HEK293 (cell line): ENCODE results near the gene DICER1.
"Not testable (repeated sequence)": the region's sequence is repeated elsewhere in the genome, so short reads cannot be mapped to it uniquely, and the experiment has no call there.

Source experiments
- CTCF ChIA-PET: fragments of 350-600 bp; formaldehyde crosslinking; extraction: SDS; loops from one replicate; lab custom pipeline; 2021; ENCODE audit warnings: antibody characterized with exemption; lab: Yijun Ruan, JAX
- POLR2A ChIA-PET: fragments of 300-600 bp; formaldehyde crosslinking; extraction: SDS; loops from one replicate; lab custom pipeline; 2020; ENCODE audit warnings: antibody characterized with exemption, inconsistent platforms; lab: Yijun Ruan, JAX
- H3K27ac ChIP-seq: fragments of 200-500 bp; sonication (Bioruptor generic); 2 replicates; pipeline ENCODE4 v1.5.1; 2014; ENCODE audit warnings: low read depth, low read length, control low read depth, inconsistent platforms; ENCODE audit errors: extremely low read depth
- H3K36me3 ChIP-seq, 2 experiments: fragments of 200-500 bp in 1 of 2; sonication (Bioruptor generic) in 1 of 2; 1 replicate in 1 of 2; 2 replicates in 1 of 2; pipeline ENCODE4 v1.5.1; 2014 to 2017; ENCODE audit warnings: inconsistent platforms in 2 of 2, low read length in 2 of 2; ENCODE audit not compliant: control insufficient read depth in 2 of 2, insufficient read depth in 1 of 2
- H3K4me1 ChIP-seq: fragments of 200-500 bp; sonication (Bioruptor generic); 2 replicates; pipeline ENCODE4 v1.5.1; 2014; ENCODE audit warnings: mild to moderate bottlenecking, low read length, inconsistent platforms; ENCODE audit not compliant: control insufficient read depth, insufficient read depth
- H3K4me3 ChIP-seq: 2 replicates; pipeline ENCODE4 v1.5.1; 2011; ENCODE audit warnings: low read depth, mild to moderate bottlenecking, control low read depth, low read length, moderate library complexity
- H3K9me3 ChIP-seq: fragments of 200-500 bp; sonication (Bioruptor generic); 2 replicates; pipeline ENCODE4 v1.5.1; 2014; ENCODE audit warnings: low read depth, low read length, inconsistent platforms; ENCODE audit not compliant: control insufficient read depth, insufficient read depth
- FEZF1 ChIP-seq: fragments of 450-650 bp; formaldehyde crosslinking; IDR thresholded peaks from 2 replicates; pipeline ENCODE4 v1.5.1; 2016; ENCODE audit warnings: missing biosample characterization, missing genetic modification characterization
- HIC1 ChIP-seq: fragments of 450-650 bp; formaldehyde crosslinking; IDR thresholded peaks from 2 replicates; pipeline ENCODE4 v1.5.1; 2016; ENCODE audit warnings: missing biosample characterization, missing genetic modification characterization
- KLF8 ChIP-seq: fragments of 450-650 bp; formaldehyde crosslinking; IDR thresholded peaks from 2 replicates; pipeline ENCODE4 v1.5.1; 2016; ENCODE audit warnings: missing biosample characterization, missing genetic modification characterization
- PBX3 ChIP-seq: sonication (generic); formaldehyde crosslinking; IDR thresholded peaks from 2 replicates; pipeline ENCODE4 v1.8.1; 2022; ENCODE audit warnings: mild to moderate bottlenecking, moderate library complexity, missing genetic modification reagents
- ZBTB17 ChIP-seq: fragments of 450-650 bp; formaldehyde crosslinking; IDR thresholded peaks from 2 replicates; pipeline ENCODE4 v1.5.1; 2016; ENCODE audit warnings: missing biosample characterization, missing genetic modification characterization
- ZBTB21 ChIP-seq: fragments of 450-650 bp; formaldehyde crosslinking; IDR thresholded peaks from 2 replicates; pipeline ENCODE4 v1.5.1; 2017; ENCODE audit warnings: missing biosample characterization, missing genetic modification characterization
- ZFP69B ChIP-seq: fragments of 450-650 bp; formaldehyde crosslinking; IDR thresholded peaks from 2 replicates; pipeline ENCODE4 v1.5.1; 2016; ENCODE audit warnings: missing biosample characterization, missing genetic modification characterization
- ZNF146 ChIP-seq: fragments of 450-650 bp; formaldehyde crosslinking; IDR thresholded peaks from 2 replicates; pipeline ENCODE4 v1.5.1; 2016; ENCODE audit warnings: missing biosample characterization, missing genetic modification characterization
- ZNF157 ChIP-seq: fragments of 450-650 bp; formaldehyde crosslinking; IDR thresholded peaks from 2 replicates; pipeline ENCODE4 v1.5.1; 2016; ENCODE audit warnings: missing biosample characterization, missing genetic modification characterization
- ZNF174 ChIP-seq: fragments of 450-650 bp; formaldehyde crosslinking; IDR thresholded peaks from 2 replicates; pipeline ENCODE4 v1.5.0; 2017; ENCODE audit warnings: missing biosample characterization, mild to moderate bottlenecking, missing genetic modification characterization
- ZNF214 ChIP-seq: fragments of 450-650 bp; formaldehyde crosslinking; IDR thresholded peaks from 2 replicates; pipeline ENCODE4 v1.5.1; 2017; ENCODE audit warnings: missing biosample characterization, mild to moderate bottlenecking, missing genetic modification characterization, borderline replicate concordance
- ZNF37A ChIP-seq: fragments of 450-650 bp; IDR thresholded peaks from 2 replicates; pipeline ENCODE4 v1.5.1; 2018; ENCODE audit warnings: missing biosample characterization, missing genetic modification characterization
- ZNF529 ChIP-seq: fragments of 450-650 bp; formaldehyde crosslinking; IDR thresholded peaks from 2 replicates; pipeline ENCODE4 v1.5.1; 2017; ENCODE audit warnings: missing genetic modification characterization, missing biosample characterization; ENCODE audit not compliant: insufficient replicate concordance
- ZNF548 ChIP-seq: fragments of 450-650 bp; formaldehyde crosslinking; IDR thresholded peaks from 2 replicates; pipeline ENCODE4 v1.5.1; 2016; ENCODE audit warnings: missing biosample characterization, missing genetic modification characterization
- ZNF571 ChIP-seq: fragments of 450-650 bp; formaldehyde crosslinking; IDR thresholded peaks from 2 replicates; pipeline ENCODE4 v1.5.0; 2017; ENCODE audit warnings: missing biosample characterization, missing genetic modification characterization
- ZNF660 ChIP-seq: fragments of 450-650 bp; IDR thresholded peaks from 2 replicates; pipeline ENCODE4 v1.5.1; 2018; ENCODE audit warnings: missing biosample characterization, mild to moderate bottlenecking, missing genetic modification characterization
- ZNF830 ChIP-seq: fragments of 450-650 bp; IDR thresholded peaks from 2 replicates; pipeline ENCODE4 v1.5.0; 2018; ENCODE audit warnings: missing biosample characterization, missing genetic modification characterization, low read depth, mild to moderate bottlenecking, moderate library complexity
- TF ChIP-seq, protein P1 (sequence below): fragments of 450-650 bp; formaldehyde crosslinking; IDR thresholded peaks from 2 replicates; pipeline ENCODE4 v1.5.1; 2016; ENCODE audit warnings: missing biosample characterization, missing genetic modification characterization
- TF ChIP-seq, protein P2 (sequence below): fragments of 450-650 bp; formaldehyde crosslinking; IDR thresholded peaks from 2 replicates; pipeline ENCODE4 v1.5.1; 2016; ENCODE audit warnings: missing biosample characterization, missing genetic modification characterization

Gene DICER1

GRCh38 chr14:95201745-95202144 is 44.4 kb upstream of the DICER1 start:
- H3K36me3 ChIP-seq, POLR2A ChIA-PET, H3K4me1 ChIP-seq, H3K4me3 ChIP-seq, H3K27ac ChIP-seq, CTCF ChIA-PET, H3K9me3 ChIP-seq: not testable (repeated sequence)
- peak; percentile 94 for TF ChIP-seq ZNF146 (tag by site-specific recombination)
- TF ChIP-seq, protein P1, sequence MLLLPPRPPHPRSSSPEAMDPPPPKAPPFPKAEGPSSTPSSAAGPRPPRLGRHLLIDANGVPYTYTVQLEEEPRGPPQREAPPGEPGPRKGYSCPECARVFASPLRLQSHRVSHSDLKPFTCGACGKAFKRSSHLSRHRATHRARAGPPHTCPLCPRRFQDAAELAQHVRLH (tag by site-specific recombination) = 0 out of 2 replicates have a peak, but pooled peaks have one; percentile 21

- POLR2A ChIA-PET = no interaction called here
- Histone ChIP-seq H3K4me3 (no peak overlapping the region), H3K27ac (no peak overlapping the region), H3K4me1 (no peaks in the 10 kb centered on the region), H3K9me3 (no peaks in the 10 kb centered on the region)
- TF ChIP-seq ZBTB17 = no peak
- no peak for TF ChIP-seq HIC1 (tag by site-specific recombination)
- TF ChIP-seq ZNF571 (tag by site-specific recombination) = no peak
- TF ChIP-seq ZNF37A (tag by site-specific recombination) = no peak
- no peak for TF ChIP-seq ZNF548 (tag by site-specific recombination)
- no peak for TF ChIP-seq FEZF1 (tag by site-specific recombination)
- no peak for TF ChIP-seq ZBTB21 (tag by site-specific recombination)
- TF ChIP-seq ZNF660 (tag by site-specific recombination) = no peak
- no peak for TF ChIP-seq ZNF830 (tag by site-specific recombination)
- TF ChIP-seq ZNF157 (tag by site-specific recombination) = no peak
- TF ChIP-seq ZNF529 (tag by site-specific recombination) = no peak
- TF ChIP-seq PBX3 (CRISPR knock-in tag) = no peak
- TF ChIP-seq, protein P2, sequence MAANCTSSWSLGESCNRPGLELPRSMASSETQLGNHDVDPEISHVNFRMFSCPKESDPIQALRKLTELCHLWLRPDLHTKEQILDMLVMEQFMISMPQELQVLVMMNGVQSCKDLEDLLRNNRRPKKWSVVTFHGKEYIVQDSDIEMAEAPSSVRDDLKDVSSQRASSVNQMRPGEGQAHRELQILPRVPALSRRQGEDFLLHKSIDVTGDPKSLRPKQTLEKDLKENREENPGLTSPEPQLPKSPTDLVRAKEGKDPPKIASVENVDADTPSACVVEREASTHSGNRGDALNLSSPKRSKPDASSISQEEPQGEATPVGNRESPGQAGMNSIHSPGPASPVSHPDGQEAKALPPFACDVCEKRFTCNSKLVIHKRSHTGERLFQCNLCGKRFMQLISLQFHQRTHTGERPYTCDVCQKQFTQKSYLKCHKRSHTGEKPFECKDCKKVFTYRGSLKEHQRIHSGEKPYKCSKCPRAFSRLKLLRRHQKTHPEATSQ (tag by site-specific recombination) = no peak
- TF ChIP-seq ZNF214 (tag by site-specific recombination) = no peak
- no peak for TF ChIP-seq KLF8
- no peak for TF ChIP-seq ZFP69B (tag by site-specific recombination)
- TF ChIP-seq ZNF174 = no peak
- TF ChIP-seq, all 188 proteins: peak for 0
- H3K36me3 ChIP-seq = peaks cover 0 to 7% of the 10 kb centered on the region in 2 experiments; a peak in 1 of 3 replicates
- CTCF ChIA-PET = interaction anchor here (1.3 kb wide), 1 partner anchor 19 kb away, joined by 3 read pairs; no protein-coding TSS in a partner anchor
These were observed 43.1 kb upstream of the DICER1 start for GRCh38 chr14:95200404-95200803.
